Activated CD4-positive, alpha-beta T cell treated with anti-CD3 and anti-CD28 coated beads, Interleukin-2, Interleukin-4, amounts not matched to agents 100 ng/mL and 50 ng/mL, durations not matched to agents 16 hours and 8 hours (primary cell): Measurements from ENCODE around the gene PORCN.
"Not testable (repeated sequence)": the region's sequence is repeated elsewhere in the genome, so short reads cannot be mapped to it uniquely, and the experiment has no call there.

ENCODE experiments used
- DNase-seq: peaks from one replicate; pipeline ENCODE4 v3.0.0-alpha.2; 2020; ENCODE audit warnings: low spot score

Gene PORCN

GRCh38 chrX:48512371-48512935 is 3.7 kb downstream of the PORCN start:
- DNase-seq: no peak

GRCh38 chrX:48513670-48514069 is 4.9 kb downstream of the PORCN start:
- DNase-seq: no peak

- DNase-seq: no peak
Observed at GRCh38 chrX:48514126-48514806, 5.5 kb downstream of the PORCN start.

GRCh38 chrX:48514868-48515460 is 6.2 kb downstream of the PORCN start:
- no peak for DNase-seq

- DNase-seq: no peak
Observed at GRCh38 chrX:48515842-48516241, 7.0 kb downstream of the PORCN start.

GRCh38 chrX:48516285-48516684 is 7.5 kb downstream of the PORCN start:
- DNase-seq: no peak

GRCh38 chrX:48516987-48517386 is 8.2 kb downstream of the PORCN start:
- DNase-seq: no peak

- not testable (repeated sequence) for DNase-seq
Observed at GRCh38 chrX:48519481-48519880, 10.7 kb downstream of the PORCN start.

GRCh38 chrX:48520455-48520854 is 11.7 kb downstream of the PORCN start:
- peak; percentile 32 for DNase-seq

GRCh38 chrX:48520976-48521352 is 12.2 kb downstream of the PORCN start:
- DNase-seq: peak; percentile 42

- DNase-seq: peak; percentile 95
Observed at GRCh38 chrX:48521353-48522243, 12.8 kb downstream of the PORCN start, which contains the start of gene EBP. TSS of gene EBP (plus strand) at chrX:48521808. CDS start at chrX:48523772, 1,964 bp downstream.

GRCh38 chrX:48522291-48522690 is 13.5 kb downstream of the PORCN start:
- no peak for DNase-seq

- no peak for DNase-seq
Observed at GRCh38 chrX:48523682-48524081, 14.9 kb downstream of the PORCN start.

GRCh38 chrX:48525853-48526252 is 17.1 kb downstream of the PORCN start:
- not testable (repeated sequence) for DNase-seq

- no peak for DNase-seq
Observed at GRCh38 chrX:48530736-48531135, 21.9 kb downstream of the PORCN start.

- peak; percentile 25 for DNase-seq
Observed at GRCh38 chrX:48531358-48531959, 22.7 kb downstream of the PORCN start.

GRCh38 chrX:48532161-48532560 is 23.4 kb downstream of the PORCN start:
- DNase-seq: no peak

- DNase-seq: no peak
Observed at GRCh38 chrX:48533165-48533564, 24.4 kb downstream of the PORCN start.

GRCh38 chrX:48538641-48539344 is 30.0 kb downstream of the PORCN start:
- DNase-seq: no peak

GRCh38 chrX:48539345-48540027 is 30.7 kb downstream of the PORCN start, which contains the start of gene TBC1D25:
TSS of gene TBC1D25 (plus strand) at chrX:48539714. CDS start at chrX:48539798, 84 bp downstream.
- DNase-seq: peak; percentile 97

- peak; percentile 51 for DNase-seq
Observed at GRCh38 chrX:48540028-48540375, 31.2 kb downstream of the PORCN start.
